Esophagus muscularis mucosa (tissue), 4 donors: ENCODE results near the gene MRC1. TPM values are rescaled to one million over a fixed set of nuclear protein-coding genes. Genes with fewer than 3 reads are reported as not detected.

Source experiments
- DNase-seq: peaks from one replicate; pipeline ENCODE4 v3.0.0-alpha.2; 2017; ENCODE audit errors: extremely low spot score
- H3K27ac ChIP-seq, 4 donors: fragments of 200-600 bp; sonication (generic); replicated peaks in 1 of 4; 1 replicate in 3 of 4; 2 replicates in 1 of 4; pipeline ENCODE4 v1.5.1; 2016 to 2019; ENCODE audit warnings: mild to moderate bottlenecking in 1 of 4
- H3K27me3 ChIP-seq, 4 donors: fragments of 200-600 bp; sonication (generic); one replicate each; pipeline versions ENCODE4 v1.5.1 to v1.6.0; 2016 to 2019
- H3K36me3 ChIP-seq, 4 donors: fragments of 200-600 bp; sonication (generic); one replicate each; pipeline ENCODE4 v1.5.1; 2016 to 2019
- H3K4me1 ChIP-seq, 4 donors: fragments of 200-600 bp; sonication (generic); one replicate each; pipeline ENCODE4 v1.5.1; 2016 to 2019
- H3K4me3 ChIP-seq, 4 donors: fragments of 200-600 bp; sonication (generic); 1 replicate in 2 of 4; 2 replicates in 2 of 4; pipeline ENCODE4 v1.5.1; 2016 to 2019; ENCODE audit warnings: mild to moderate bottlenecking in 4 of 4, moderate library complexity in 1 of 4
- H3K9me3 ChIP-seq, 4 donors: fragments of 200-600 bp; sonication (generic); 1 replicate in 3 of 4; 2 replicates in 1 of 4; pipeline ENCODE4 v1.5.1; 2016 to 2019
- CTCF ChIP-seq, 3 experiments: fragments of 200-600 bp in 2 of 3; fragments of 450-650 bp in 1 of 3; sonication (generic) in 2 of 3; IDR thresholded peaks; one replicate each; pipeline ENCODE4 v1.5.1; 2017 to 2019; ENCODE audit warnings: antibody characterized with exemption in 3 of 3, mild to moderate bottlenecking in 2 of 3, moderate library complexity in 1 of 3
- EP300 ChIP-seq: sonication (generic); formaldehyde crosslinking; IDR thresholded peaks from one replicate; pipeline ENCODE4 v1.6.1; 2017; ENCODE audit warnings: antibody characterized with exemption
- POLR2A ChIP-seq: fragments of 450-650 bp; IDR thresholded peaks from one replicate; pipeline ENCODE4 v1.6.1; 2017; ENCODE audit warnings: antibody characterized with exemption, moderate library complexity, mild to moderate bottlenecking, low read depth
- POLR2AphosphoS5 ChIP-seq, 2 donors: sonication (generic); formaldehyde crosslinking; IDR thresholded peaks; one replicate each; pipeline ENCODE4 v1.6.1; 2017; ENCODE audit warnings: antibody characterized with exemption in 2 of 2
- WGBS: methylation state at CpG from one replicate; pipeline ENCODE4 v1.1.5; 2018; 5-methylcytosine and 5-hydroxymethylcytosine counted together
- intact Hi-C: fragments of 100-400 bp; cut with DNase I; formaldehyde crosslinking; loops from one replicate; pipeline ENCODE4 v1.15.1; 2023
- total RNA-seq, 4 donors: library from RNA; depleted of rRNA; stranded (reverse); fragments of >200 nt; gene quantifications; one replicate each; pipeline versions ENCODE4 v1.1.0 to v1.2.1, GENCODE V29; 2016

Gene MRC1
- total RNA-seq, 4 donors from 2014 or later: 21.9 to 69.6 (median 39.7) TPM

- Histone ChIP-seq H3K27ac (no peak overlapping the region), H3K36me3 (no peaks in the 10 kb centered on the region), H3K4me1 (no peaks in the 10 kb centered on the region), H3K9me3 (no peaks in the 10 kb centered on the region), H3K27me3 (no peaks in the 10 kb centered on the region), H3K4me3 (no peak overlapping the region)
- TF ChIP-seq POLR2AphosphoS5 (IDR thresholded peaks at IDR 0.05) (no peak), POLR2A (no peak), EP300 (no peak), CTCF (IDR thresholded peaks at IDR 0.05) (no peak)
- DNase-seq: no peak
- 61% methylated on average over 1 of the region's 1 CpG for WGBS
- intact Hi-C loops: no loop called here
Observed at GRCh38 chr10:17817316-17817715, 8.2 kb downstream of the MRC1 start.

GRCh38 chr10:17817790-17818189 lies 8.6 kb downstream of the MRC1 start:
- Histone ChIP-seq H3K9me3 (no peaks in the 10 kb centered on the region), H3K27ac (no peak overlapping the region), H3K4me1 (no peaks in the 10 kb centered on the region), H3K36me3 (no peaks in the 10 kb centered on the region), H3K4me3 (no peak overlapping the region), H3K27me3 (no peaks in the 10 kb centered on the region)
- intact Hi-C loops: no loop called here
- 77% methylated on average over 3 of the region's 3 CpGs for WGBS
- DNase-seq: no peak
- TF ChIP-seq EP300 (no peak), CTCF (IDR thresholded peaks at IDR 0.05) (no peak), POLR2A (no peak), POLR2AphosphoS5 (IDR thresholded peaks at IDR 0.05) (no peak)

- 82% methylated on average over 7 of the region's 7 CpGs for WGBS
- H3K9me3 ChIP-seq: no peaks in the 10 kb centered on the region
Observed at GRCh38 chr10:17819836-17820235, 10.7 kb downstream of the MRC1 start.

GRCh38 chr10:17820943-17821342 lies 11.8 kb downstream of the MRC1 start:
- intact Hi-C loops: no loop called here
- Histone ChIP-seq H3K9me3 (no peaks in the 10 kb centered on the region), H3K27ac (no peak overlapping the region), H3K4me3 (no peak overlapping the region), H3K27me3 (no peaks in the 10 kb centered on the region), H3K4me1 (no peaks in the 10 kb centered on the region), H3K36me3 (no peaks in the 10 kb centered on the region)
- TF ChIP-seq CTCF (IDR thresholded peaks at IDR 0.05) (no peak), POLR2A (no peak)
- 78% methylated on average over 3 of the region's 3 CpGs for WGBS
- no peak for DNase-seq

More at GRCh38 chr10:17819836-17820235, 10.7 kb downstream of the MRC1 start:
- H3K27ac ChIP-seq: no peak overlapping the region
- no peak for DNase-seq
- TF ChIP-seq CTCF (IDR thresholded peaks at IDR 0.05): no peak
- TF ChIP-seq POLR2AphosphoS5 (IDR thresholded peaks at IDR 0.05): no peak
- TF ChIP-seq POLR2A: no peak
- no peak for TF ChIP-seq EP300
- H3K4me1 ChIP-seq: no peaks in the 10 kb centered on the region
- intact Hi-C loops: no loop called here
- no peak overlapping the region for H3K4me3 ChIP-seq
- no peaks in the 10 kb centered on the region for H3K27me3 ChIP-seq
- H3K36me3 ChIP-seq: no peaks in the 10 kb centered on the region

GRCh38 chr10:17821893-17822292 lies 12.7 kb downstream of the MRC1 start:
- Histone ChIP-seq H3K27ac (no peak overlapping the region), H3K9me3 (no peaks in the 10 kb centered on the region), H3K36me3 (no peaks in the 10 kb centered on the region), H3K4me1 (no peaks in the 10 kb centered on the region), H3K4me3 (no peak overlapping the region), H3K27me3 (no peaks in the 10 kb centered on the region)
- intact Hi-C loops: no loop called here
- TF ChIP-seq POLR2A: no peak
- no peak for TF ChIP-seq POLR2AphosphoS5 (IDR thresholded peaks at IDR 0.05)
- TF ChIP-seq EP300: no peak
- no peak for TF ChIP-seq CTCF (IDR thresholded peaks at IDR 0.05)
- no peak for DNase-seq
- 49% methylated on average over 1 of the region's 1 CpG for WGBS
